Central memory CD8-positive, alpha-beta T cell (primary cell): Measurements from ENCODE around the gene PEX14.

Experiments
- ATAC-seq: fragments of 150-1000 bp; cut with Tn5 transposase; replicated peaks from 2 replicates; pipeline ENCODE4 v1.10.0; 2022; ENCODE audit warnings: mild to moderate bottlenecking, moderate FRiP score, moderate number of reproducible peaks; ENCODE audit not compliant: poor library complexity, severe bottlenecking; ENCODE audit errors: extremely low read depth
- DNase-seq, 2 donors: peaks; one replicate each; pipeline ENCODE4 v3.0.0; 2021; ENCODE audit warnings: low spot score in 2 of 2
- H3K27ac Mint-ChIP-seq: one replicate; pipeline ENCODE4 v1.8.0; 2022; ENCODE audit warnings: low read depth, mild to moderate bottlenecking, moderate library complexity, mixed read lengths
- H3K27me3 Mint-ChIP-seq: one replicate; pipeline ENCODE4 v1.8.0; 2022; ENCODE audit warnings: mixed read lengths
- H3K36me3 Mint-ChIP-seq: one replicate; pipeline ENCODE4 v1.8.0; 2022; ENCODE audit warnings: mild to moderate bottlenecking, moderate library complexity, mixed read lengths; ENCODE audit not compliant: insufficient read depth
- H3K4me1 Mint-ChIP-seq: one replicate; pipeline ENCODE4 v1.8.0; 2022; ENCODE audit warnings: mixed read lengths
- H3K4me3 Mint-ChIP-seq: one replicate; pipeline ENCODE4 v1.8.0; 2022; ENCODE audit warnings: mild to moderate bottlenecking, moderate library complexity, mixed read lengths
- H3K9me3 Mint-ChIP-seq: one replicate; pipeline ENCODE4 v1.8.0; 2022; ENCODE audit warnings: mixed read lengths

Gene PEX14

GRCh38 chr1:10677491-10678391 lies 203.0 kb downstream of the PEX14 start:
- no peak overlapping the region for H3K4me3 Mint-ChIP-seq
- peaks cover 43% of the 10 kb centered on the region for H3K4me1 Mint-ChIP-seq
- peak overlapping the region; percentile 93 for H3K27ac Mint-ChIP-seq
- no peaks in the 10 kb centered on the region for H3K9me3 Mint-ChIP-seq
- DNase-seq: no peak
- ATAC-seq: no peak
- H3K27me3 Mint-ChIP-seq: no peaks in the 10 kb centered on the region
- H3K36me3 Mint-ChIP-seq: peaks cover 28% of the 10 kb centered on the region

- DNase-seq (no peak), ATAC-seq (no peak)
- Mint-ChIP-seq H3K4me1 (peaks cover 47% of the 10 kb centered on the region), H3K27ac (peak overlapping the region; percentile 19), H3K27me3 (no peaks in the 10 kb centered on the region), H3K36me3 (peaks cover 29% of the 10 kb centered on the region), H3K4me3 (no peak overlapping the region), H3K9me3 (no peaks in the 10 kb centered on the region)
Measured at GRCh38 chr1:10678402-10678801, 203.7 kb downstream of the PEX14 start.

- Mint-ChIP-seq H3K4me1 (peaks cover 50% of the 10 kb centered on the region), H3K27me3 (no peaks in the 10 kb centered on the region), H3K4me3 (no peak overlapping the region), H3K36me3 (peaks cover 30% of the 10 kb centered on the region), H3K9me3 (no peaks in the 10 kb centered on the region), H3K27ac (peak overlapping the region; percentile 19)
- DNase-seq: no peak
- no peak for ATAC-seq
Measured at GRCh38 chr1:10678852-10679251, 204.1 kb downstream of the PEX14 start.

DNA sequence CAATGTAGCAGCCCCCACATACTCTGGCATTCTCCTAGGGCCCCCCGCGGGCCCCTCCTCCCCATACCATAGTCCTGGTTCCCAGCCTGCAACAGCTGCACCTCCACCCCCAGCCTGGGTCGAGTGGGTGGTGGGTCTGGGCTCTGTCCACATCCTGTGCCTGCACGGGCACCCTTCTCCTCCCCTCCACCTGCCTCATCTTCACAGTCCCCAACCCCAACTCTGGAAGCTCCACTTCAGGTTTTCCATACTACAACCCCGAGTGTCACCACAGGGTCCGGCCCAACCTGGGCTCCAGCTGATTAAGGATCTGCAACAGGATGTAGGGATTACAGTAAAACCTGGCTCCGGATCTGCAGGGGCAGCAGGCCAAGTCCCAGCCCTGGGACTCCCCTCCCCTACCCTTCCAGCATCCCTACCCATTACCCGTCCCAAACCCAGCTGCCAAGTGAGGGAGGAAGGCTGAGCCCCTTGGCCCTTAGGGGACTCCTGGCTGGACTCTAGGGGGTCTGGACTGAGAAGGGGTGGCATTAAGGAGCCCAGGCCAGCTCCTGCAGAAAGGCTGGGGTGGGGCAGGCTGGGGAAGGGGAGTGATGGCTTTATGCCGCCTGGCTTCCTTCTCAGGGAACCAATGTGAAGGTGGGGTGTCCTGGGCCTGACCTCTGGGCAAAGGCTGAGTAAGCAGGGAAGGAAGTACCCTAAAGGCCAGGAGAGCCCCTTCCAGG lies 204.9 kb downstream of the PEX14 start:
- Mint-ChIP-seq H3K27me3 (no peaks in the 10 kb centered on the region), H3K4me3 (no peak overlapping the region), H3K9me3 (no peaks in the 10 kb centered on the region), H3K36me3 (peaks cover 27% of the 10 kb centered on the region), H3K27ac (peak overlapping the region; percentile 91), H3K4me1 (peaks cover 50% of the 10 kb centered on the region)
- ATAC-seq: no peak
- no peak for DNase-seq
